HG03442 (cell line): ENCODE results near the gene MITF.
A peak's percentile ranks its signal among the peaks of the same experiment; 100 is the strongest.

Source experiments
- ATAC-seq: cut with Tn5 transposase; IDR thresholded peaks from one replicate; pipeline ENCODE4 v1.9.1; 2021; ENCODE audit warnings: mild to moderate bottlenecking, moderate library complexity; ENCODE audit not compliant: unreplicated experiment

The MITF gene

DNA sequence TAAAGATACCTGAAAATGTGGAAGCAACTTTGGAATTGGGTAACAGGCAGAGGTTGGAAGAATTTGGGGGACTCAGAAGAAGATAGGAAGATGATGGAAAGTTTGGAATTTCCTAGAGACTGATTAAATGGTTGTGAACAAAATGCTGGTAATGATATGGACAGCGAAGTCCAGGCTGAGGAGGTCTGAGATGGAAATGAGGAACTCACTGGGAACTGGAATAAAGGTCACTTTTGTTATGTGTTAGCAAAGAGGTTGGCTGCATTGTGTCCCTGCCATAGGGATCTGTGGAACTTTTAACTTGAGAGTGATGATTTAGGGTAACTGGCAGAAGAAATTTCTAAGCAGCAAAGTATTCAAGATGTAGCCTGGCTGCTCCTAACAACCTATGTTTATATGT lies 13.0 kb downstream of the MITF start:
- ATAC-seq, result no peak

DNA sequence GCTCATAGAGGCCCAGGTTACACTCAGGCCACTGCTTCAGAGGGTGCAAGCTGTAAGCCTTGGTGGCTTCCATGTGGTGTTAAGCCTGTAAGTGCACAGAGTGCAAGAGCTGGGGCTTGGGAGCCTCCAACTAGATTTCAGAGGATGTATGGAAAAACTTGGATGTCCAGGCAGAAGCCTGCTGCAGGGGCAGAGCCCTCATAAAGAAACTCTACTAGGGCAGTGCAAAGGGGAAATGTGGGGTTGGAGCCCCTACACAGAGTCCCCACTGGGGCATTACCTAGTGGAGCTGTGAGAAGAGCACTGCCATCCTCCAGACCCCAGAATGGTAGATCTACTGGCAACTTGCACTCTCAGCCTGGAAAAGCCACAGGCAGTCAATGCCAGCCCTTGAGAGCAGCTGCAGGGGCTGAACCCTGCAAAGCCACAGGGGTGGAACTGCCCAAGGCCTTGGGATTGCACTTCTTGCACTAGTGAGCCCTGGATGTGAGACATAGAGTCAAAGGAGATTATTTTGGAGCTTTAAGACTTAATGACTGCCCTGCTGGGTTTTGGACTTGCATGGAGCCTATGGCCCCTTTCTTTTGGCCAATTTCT lies 14.0 kb downstream of the MITF start:
- no peak for ATAC-seq

DNA sequence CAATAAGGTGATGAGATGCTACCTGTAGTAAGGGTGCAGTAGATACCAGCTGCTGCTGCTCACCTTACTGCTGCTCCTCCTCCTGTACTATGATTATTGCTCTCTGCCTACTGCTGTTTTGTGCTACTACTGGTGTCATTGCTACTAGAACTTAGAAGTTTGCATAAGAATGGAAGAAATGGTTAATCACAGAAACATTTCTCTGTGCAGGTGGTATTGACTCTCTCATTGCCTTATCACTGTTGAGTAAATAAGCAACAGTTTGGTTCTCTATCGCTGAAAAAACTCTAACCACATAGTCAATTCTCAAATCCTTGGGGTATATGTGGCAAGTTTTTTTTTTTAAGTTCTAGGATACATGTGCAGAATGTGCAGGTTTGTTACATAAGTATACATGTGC lies 16.5 kb downstream of the MITF start:
- no peak for ATAC-seq

DNA sequence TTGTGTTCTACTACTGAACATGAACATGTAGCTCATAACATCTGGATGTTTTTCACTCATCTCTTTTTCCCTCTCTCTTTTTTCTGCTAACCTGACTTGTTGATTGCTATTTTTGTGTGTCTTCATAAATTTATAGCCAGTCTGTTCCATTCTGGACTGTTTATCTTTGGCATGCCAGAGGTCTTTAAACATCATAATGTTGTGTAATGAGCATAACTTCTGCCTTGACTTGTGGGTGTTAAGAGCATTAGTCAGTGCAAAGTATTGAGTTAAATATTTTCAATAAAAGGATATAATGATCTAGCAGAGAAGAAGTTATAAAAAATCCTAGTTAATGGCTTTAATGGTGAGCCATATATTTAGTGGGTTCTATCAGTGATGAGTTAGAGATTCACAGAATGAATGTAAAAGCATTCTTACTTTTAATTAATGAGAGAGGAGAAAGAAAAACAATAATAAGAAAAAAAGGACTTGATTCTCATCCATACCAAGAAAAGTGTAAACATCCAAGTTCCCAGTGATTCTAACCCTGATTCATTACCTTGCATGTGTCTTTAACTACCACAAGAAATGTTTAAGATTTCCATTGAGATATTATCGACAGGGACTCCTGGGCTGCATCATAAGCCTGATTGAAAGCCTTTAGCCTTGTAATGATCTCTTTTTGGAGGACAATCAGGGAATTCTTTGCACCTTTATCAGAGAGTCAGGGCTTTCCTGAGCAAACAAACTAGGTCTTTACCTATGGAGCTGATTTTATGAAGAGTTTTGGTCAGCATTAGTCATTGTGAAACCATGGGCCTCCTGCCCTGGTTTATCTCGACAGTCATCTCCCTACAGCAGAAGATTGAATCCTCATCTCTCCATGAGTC lies 22.9 kb downstream of the MITF start:
- peak; percentile 75 for ATAC-seq

DNA sequence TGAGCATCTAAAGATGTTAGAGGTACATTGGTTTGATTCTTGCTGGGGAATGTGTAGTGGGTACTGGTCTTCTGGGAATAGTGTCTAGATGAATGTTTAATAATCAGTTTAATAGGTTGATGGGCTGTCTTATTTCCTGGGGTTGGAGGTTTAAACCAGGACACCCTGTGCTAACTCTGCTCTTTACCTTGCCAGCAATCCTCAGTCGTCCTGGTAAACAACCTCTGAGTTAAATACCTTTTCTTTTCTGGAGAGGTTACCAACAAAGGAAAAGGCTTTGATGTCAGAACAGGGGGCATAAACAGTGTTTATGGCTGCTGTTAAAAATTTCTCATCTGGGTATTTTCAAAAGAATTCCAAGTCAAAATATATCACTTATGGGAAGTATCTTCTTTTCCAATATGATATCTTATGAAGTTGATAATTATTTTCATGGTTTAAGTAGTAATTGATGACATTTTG lies 23.5 kb downstream of the MITF start:
- ATAC-seq, result peak; percentile 21

DNA sequence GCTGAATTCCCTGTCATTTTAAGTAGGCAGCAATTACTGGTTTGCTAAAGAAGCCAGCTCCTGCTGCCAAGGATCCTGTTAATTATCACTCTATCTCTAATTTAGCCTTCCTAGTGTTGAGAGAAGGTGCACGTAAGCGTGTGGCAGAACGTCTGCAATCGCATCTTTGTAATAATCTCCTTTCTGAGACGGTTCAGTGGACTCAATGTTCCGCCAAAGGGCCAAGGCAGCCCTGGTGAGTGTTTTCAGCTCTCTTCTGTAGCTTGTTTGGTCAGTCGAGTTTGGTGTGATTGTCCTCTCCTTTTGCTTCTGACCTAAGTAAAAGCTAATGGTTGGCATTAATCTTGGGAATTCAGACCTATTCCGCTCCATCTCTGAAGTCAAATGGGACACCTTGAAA lies 24.2 kb downstream of the MITF start:
- ATAC-seq, result no peak

DNA sequence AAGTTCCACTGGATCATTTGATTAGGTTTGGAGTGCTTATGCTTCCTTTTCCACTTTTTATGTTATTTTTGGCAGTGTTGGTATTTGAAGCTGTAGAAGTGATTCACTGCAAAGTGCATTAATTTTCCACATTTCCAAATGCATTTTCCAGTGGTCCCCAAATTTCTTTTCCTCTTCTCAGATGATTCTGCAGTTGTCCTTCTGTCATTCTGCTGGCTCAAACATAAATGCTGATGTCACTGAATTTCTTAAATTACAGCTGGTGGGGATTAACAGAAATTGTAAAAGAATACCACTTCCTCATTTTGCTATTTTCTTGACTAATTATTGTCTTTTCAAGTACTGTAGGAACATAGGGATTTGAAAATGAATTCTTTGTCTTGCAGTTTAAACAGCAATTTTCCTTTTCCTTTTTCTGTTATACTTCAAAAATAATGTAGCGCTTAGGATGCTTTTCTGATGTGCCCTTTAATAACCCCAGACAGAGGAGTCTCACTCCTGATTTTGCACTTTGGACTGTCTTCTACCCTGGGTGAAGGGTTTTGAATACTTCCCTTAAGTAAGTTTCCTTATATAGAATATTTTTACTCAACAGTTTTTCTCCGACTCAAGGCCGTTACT lies 25.0 kb downstream of the MITF start:
- no peak for ATAC-seq

DNA sequence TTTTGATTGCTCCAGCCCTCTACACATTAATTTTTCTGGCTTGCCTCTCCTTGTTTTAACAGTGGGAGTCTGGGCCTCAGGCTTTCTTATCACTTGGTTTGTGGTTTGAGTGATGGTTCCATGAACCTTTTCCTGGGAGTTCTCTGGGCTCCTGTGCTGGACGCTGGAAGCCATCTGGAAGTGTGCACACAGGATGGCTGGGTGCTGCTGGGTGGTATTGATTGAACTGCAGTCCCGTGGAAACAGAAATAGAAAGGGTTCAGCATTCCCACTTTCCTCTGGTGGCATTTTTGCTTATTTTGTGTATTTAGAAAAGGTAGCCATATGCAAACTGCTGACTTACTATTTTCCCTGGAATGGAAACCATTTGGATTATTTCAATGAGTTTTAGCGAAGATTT lies 25.6 kb downstream of the MITF start:
- ATAC-seq, result no peak

DNA sequence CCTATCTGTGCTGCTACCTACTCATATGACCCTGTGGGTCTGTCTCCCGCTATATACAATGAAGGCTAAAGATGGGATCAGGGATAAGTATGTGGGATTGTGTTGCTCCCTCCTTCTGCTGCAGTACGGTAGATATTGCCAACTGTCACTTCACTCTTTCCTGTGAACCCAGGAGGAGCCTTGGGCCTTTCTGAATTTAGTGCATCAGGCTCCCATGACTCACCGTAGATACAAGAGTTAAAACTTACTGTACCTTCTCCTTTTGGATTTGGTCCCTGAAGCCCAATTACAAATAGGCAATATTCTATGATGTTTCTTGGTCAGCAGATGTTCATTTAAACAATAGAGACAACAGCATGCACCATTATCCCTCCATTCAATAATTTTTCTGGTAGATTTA lies 27.4 kb downstream of the MITF start:
- no peak for ATAC-seq

DNA sequence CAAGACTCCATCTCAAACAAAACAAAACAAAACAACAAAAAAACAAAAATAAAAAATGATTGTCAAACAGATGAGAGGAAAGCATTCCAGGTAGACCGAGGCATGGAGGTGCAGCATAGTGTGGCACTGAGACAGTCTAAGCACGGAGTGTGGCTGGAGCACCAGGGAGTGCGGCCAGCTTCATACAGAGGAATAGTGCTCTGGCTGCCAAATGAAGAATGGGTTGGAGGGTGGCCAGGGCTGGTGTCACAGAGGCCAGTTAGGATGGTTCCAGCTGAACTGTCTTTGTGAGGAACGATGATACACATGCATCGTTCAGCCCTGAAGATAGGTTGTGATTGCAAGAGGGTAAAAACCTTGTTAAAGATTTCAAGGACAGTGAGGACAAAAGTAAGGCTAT lies 28.3 kb downstream of the MITF start:
- no peak for ATAC-seq

DNA sequence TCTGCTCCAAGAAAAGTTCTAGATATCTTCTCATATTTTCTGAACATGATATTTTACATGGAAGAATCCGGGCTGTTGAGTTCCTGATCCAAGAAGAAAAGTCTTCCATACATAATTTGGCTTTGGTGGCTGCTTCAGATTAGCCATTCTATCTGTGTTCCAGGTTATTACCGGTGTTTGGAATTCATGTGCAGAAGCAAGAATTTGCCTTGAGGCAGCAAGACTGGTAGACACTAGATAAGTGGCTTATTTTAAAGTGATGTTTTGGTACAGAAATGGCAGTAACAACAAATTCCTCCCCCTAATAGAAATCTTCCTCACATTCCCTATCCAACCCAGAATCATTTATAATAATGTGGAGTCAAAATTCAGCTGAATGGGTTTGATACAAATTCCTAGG lies 29.2 kb downstream of the MITF start:
- ATAC-seq, result no peak

DNA sequence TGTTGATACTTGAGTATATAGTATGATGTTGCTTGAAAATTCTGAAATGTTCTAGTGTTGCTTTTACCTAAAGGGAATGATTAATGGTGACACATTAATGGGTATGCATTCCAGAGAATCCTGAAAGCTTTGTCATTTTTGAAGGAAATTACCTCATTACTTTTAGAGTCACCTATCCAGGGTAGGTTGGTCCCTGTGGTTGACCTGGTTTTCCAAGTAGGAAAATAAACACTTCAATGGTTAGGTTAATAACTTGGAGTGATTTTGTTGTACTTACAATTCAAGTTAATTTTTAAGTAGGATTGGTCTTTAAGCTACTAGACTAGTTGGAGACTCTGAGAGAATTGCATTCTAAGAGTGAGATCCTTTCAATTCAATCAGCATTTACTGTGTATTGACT lies 31.0 kb downstream of the MITF start:
- no peak for ATAC-seq

DNA sequence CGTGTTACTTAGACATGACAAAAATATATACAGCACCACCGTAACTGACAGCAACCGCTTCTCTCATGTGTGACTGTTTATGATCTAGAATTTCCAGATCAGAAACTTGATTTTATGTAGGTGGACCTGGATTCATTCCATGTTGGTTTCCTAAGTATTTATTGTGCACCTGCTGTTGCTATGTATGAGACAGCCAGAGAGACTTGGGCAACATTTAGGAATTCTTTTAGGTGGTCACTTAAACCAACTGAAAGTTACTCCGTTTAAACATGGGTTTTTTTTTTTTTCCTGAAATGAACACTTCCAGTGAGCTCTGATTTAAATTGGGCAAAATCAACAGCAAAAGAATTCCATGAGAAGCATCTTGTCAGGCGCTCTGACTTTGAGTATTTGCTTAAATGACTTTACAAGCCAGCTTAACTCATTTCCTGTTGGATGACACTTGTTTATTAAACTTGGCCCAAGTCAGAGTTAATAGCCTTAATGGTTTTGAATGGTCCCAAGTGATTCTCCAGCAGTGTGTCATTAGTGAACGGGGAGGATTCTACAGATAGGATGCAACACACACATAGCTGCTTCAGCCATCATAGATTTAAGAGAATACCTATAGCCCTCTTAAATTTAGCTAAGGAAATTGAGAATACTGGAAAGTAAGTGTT lies 31.8 kb downstream of the MITF start:
- no peak for ATAC-seq

DNA sequence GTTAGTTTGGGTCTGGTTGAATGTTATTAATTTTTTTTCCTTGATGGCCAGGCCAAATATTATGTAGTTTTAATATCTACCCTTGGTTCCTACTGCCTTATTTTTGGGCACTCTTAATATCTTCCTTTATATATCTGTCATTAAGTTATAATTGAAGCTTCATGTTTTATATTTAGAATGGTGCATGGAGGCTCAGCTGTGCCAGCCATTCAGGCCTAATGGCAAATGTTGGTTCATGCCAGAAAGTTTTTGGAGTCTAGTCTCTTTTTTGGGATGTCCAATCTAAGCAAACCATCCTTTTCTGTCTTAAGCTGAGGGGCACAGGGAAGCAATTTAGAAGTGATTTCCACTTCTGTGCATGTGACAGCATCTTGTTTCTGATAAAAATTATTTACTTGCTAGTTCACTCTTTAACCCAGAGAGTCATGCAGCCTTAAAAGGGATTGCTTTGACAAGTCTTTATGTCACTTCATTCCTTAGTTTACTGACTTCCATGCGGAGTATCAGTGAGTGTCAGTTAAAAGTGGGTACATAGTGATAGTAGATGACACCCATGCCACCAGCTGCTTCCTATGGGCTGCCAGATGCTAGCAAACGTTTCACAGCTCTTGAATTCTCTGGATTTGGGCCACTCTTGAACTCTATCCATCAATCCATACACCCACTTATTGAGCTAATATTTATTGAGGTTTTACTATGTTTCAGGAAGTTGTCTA lies 33.0 kb downstream of the MITF start:
- ATAC-seq, result no peak

DNA sequence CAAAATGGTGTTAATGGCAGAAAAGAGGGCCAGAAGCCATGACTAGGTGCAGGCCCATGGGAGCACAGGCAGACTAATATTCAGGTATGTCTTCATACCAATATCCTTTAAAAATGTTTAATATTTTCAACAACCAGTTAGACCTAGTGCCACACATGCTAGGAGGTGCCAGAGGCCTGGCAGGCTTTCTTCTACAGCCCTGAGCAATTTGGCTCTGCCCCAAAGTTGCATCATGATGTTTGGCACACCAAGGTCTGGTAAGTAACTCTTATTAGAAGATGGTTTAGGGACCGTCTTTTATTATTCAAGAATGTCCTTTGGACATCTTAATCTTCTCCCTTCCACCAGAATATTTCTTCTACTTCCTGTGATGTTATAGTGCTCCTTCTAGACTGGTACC lies 34.8 kb downstream of the MITF start:
- ATAC-seq, result no peak

DNA sequence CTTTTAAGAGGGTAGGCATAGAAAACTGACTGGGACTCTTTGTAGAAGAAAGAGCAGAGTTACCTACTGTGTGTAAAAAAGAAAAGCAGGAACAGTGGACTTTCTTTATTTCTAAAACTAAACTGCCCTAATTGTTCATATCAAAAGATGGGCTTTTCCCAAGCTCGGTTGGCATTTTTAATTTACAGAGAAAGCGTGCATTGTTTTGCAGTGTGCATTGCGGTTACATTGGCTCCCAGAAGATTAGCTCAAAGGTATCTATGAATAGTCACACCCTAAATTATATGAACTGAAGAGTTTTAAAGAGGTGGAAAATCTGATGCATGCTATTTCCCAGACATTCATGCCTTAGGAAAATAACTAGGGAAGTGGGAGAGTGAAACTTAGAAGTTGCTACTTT lies 36.5 kb downstream of the MITF start:
- ATAC-seq, result no peak

DNA sequence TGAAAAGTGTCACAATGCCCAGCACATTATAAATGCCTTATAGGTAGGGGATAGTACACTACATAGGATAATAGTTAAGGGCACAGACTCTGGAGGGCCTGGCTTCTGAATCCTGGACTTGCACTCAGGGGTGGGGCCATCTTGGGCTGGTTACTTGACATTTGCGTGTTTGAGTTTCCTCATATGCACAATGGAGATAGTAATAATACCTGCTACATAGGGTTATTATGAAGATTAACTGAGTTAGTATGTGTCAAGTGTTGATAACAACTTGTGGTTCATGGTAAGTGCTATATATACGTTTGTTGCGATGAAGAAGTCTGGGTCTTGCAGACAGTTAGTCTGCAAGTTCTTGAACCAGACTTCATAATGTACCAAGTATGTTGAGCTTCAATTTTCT lies 37.0 kb downstream of the MITF start:
- ATAC-seq, result no peak

DNA sequence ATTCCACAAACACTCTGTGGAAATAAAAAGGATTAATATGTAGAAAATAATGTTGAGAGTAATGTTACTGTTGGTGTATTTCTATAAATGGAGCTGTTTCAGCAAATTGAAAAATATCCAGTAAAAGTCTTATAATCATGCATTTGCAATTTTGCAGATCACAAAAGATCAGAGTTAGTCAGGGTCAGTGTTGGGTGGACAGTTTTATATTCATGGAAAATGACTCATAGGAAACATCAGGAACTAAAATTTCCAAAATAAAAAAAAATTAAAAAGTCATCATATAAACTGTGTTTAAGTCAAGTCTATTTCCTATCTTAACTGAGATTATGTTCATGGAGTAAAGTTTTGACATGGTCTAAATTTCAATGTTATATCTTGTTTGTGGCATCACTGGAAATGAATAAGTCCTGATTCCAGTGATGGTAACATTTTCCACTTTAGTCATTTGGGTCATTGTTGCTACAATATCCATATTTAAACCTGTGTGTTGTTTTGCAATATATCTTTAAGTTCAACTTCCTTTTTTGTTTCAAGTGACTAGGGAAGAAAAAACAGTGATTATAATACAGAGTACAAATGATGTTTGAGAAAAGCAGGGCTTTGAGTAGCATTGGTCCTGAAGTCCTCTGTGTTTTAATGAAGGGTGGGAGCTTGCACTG lies 37.8 kb downstream of the MITF start:
- no peak for ATAC-seq

DNA sequence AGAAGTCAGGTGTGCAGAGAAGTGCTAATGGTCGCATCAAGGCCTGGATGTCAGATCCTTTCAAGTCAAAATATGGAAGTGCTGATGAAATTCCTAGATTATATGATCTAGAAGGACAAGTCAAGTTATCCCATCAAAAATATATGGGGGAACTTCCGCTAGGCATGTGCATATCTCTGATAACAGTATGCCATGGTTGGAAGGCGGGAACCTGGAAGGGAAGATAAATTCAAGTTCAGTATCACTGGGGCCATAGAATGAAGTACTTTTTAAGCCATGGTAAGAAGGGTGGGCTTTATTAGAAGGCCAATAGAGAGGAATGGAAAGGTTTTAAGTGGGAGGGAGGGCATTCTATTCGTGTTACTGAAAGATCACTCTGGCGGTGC lies 38.3 kb downstream of the MITF start:
- no peak for ATAC-seq

DNA sequence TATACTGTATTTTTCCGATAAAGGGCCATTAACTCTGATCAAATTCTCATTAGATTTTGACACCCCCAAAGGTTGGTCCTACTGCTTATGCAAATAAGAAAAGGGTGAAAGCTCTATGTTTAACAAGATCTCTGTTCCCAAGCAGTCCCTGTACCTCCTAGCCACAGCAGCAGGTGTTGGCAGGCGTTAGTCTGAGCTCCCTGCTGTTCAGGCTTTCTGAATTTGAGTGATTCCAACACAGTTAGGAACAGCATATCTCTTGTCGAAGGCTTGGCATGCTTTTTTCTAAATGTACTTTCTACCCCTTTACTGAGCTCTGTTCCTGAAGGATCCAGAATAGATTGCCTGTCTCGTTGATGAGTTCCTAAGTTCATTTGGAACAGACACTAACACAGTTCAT lies 42.3 kb downstream of the MITF start:
- ATAC-seq, result no peak
